Measurements from ENCODE around the gene OR11A1. TPM values are rescaled to one million over a fixed set of nuclear protein-coding genes. Genes with fewer than 3 reads are reported as not detected.
"Not testable (repeated sequence)": the region's sequence is repeated elsewhere in the genome, so short reads cannot be mapped to it uniquely, and the experiment has no call there.

Gene OR11A1
- total RNA-seq, 4 donors from 2014 or later = not detected

DNA sequence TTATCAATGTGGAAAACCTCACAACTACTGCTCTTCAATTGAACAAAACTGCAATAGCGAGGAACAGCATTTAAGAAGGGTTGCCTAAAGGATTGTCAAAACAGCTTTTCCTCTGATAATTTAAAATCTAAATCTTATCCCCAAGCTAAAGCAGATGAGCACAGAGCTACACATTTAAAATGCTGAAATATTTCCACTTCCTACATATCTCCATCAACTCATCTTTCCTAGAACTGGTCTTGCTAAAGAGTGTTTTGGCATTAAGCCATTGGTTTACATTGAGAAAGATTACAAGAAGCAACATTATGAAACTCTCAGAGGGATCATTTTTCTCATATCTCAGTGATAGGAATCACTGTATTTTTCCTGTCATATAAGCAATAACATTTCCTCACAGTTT is 14.2 kb downstream of the OR11A1 start:
- TF ChIP-seq, protein P1, sequence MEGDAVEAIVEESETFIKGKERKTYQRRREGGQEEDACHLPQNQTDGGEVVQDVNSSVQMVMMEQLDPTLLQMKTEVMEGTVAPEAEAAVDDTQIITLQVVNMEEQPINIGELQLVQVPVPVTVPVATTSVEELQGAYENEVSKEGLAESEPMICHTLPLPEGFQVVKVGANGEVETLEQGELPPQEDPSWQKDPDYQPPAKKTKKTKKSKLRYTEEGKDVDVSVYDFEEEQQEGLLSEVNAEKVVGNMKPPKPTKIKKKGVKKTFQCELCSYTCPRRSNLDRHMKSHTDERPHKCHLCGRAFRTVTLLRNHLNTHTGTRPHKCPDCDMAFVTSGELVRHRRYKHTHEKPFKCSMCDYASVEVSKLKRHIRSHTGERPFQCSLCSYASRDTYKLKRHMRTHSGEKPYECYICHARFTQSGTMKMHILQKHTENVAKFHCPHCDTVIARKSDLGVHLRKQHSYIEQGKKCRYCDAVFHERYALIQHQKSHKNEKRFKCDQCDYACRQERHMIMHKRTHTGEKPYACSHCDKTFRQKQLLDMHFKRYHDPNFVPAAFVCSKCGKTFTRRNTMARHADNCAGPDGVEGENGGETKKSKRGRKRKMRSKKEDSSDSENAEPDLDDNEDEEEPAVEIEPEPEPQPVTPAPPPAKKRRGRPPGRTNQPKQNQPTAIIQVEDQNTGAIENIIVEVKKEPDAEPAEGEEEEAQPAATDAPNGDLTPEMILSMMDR (IDR thresholded peaks at IDR 0.05) = no peak
- no peak for TF ChIP-seq POLR2A (IDR thresholded peaks at IDR 0.05)
- intact Hi-C loops (cut with DNase I; ENCODE audit: low total_unique reads) = no loop called here
- H3K27ac ChIP-seq = no peak overlapping the region
- H3K9me3 ChIP-seq = no peaks in the 10 kb centered on the region
- no peaks in the 10 kb centered on the region for H3K27me3 ChIP-seq
- DNase-seq = no peak
- H3K36me3 ChIP-seq = no peaks in the 10 kb centered on the region
- H3K4me1 ChIP-seq = no peaks in the 10 kb centered on the region
- no peak overlapping the region for H3K4me3 ChIP-seq

DNA sequence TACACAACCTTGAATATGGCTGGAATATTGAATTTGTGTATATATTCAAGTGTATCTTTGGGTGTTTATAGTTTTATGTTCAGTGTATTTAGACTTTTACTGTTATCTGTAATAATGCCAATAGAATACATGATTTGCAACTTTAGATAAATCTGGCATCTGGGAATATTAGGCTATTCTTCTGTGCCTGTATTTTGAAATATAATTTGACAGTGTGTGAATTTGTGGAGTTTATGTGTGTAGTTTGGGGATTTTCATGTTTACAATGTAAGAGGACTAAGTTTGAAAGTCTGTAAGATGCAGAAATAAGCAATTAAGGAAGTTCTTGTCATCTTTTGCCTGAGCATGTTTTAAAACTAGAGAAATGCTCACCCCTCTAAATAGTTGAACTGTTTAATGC is 17.9 kb downstream of the OR11A1 start, which contains the start of gene OR10C1:
OR10C1 (plus strand) TSS at position 301 of the 400 bp plus-strand sequence. CDS start 710 bp downstream, outside the sequence.
- Histone ChIP-seq H3K4me1 (no peaks in the 10 kb centered on the region), H3K27me3 (peaks cover 0 to 3% of the 10 kb centered on the region in 2 donors), H3K4me3 (no peak within 1 kb of the TSS), H3K27ac (no peak within 1 kb of the TSS), H3K9me3 (no peaks in the 10 kb centered on the region), H3K36me3 (no peaks in the 10 kb centered on the region)
- TF ChIP-seq, protein P1 (IDR thresholded peaks at IDR 0.05) = no peak
- no peak for TF ChIP-seq POLR2A (IDR thresholded peaks at IDR 0.05)
- DNase-seq = no peak
- intact Hi-C loops (cut with DNase I; ENCODE audit: low total_unique reads) = no loop called here

DNA sequence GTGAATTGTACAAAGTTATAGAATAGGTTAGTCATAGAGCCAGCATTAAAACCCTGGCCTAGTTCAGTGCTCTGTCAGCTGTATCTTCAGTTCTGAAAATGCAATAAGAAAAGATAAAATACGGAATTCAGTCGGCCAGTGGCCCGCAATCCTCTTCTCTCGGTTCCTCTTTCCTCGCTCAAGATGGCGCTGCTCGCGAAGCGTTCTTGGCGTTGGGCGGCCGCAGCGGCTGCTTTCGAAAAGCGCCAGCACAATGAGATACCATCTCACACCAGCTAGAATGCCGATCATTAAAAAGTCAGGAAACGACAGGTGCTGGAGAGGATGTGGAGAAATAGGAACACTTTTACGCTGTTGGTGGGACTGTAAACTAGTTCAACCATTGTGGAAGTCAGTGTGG is 20.1 kb downstream of the OR11A1 start:
- H3K27ac ChIP-seq; H3K4me1 ChIP-seq; H3K4me3 ChIP-seq; intact Hi-C loops (cut with DNase I; ENCODE audit: low total_unique reads); H3K27me3 ChIP-seq; DNase-seq; H3K36me3 ChIP-seq; H3K9me3 ChIP-seq: not testable (repeated sequence)

DNA sequence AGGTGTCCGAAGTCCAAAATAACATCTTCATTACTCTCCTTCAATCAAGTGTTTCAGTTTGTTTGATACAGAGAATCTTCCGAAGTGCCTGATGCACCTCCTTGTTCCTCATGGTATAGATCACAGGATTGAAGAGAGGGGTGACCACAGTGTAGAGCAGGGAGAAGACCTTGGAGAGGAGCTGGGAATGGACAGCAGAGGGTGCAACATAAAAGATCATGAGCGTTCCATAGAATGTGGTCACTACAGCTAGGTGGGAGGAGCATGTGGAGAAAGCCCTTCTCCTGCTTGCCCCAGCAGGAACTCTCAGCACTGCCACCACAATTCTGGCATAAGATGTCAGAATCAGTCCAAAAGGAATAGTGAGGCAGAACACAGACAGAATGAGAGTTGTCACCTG is 30.2 kb downstream of the OR11A1 start:
- Histone ChIP-seq H3K4me1 (no peaks in the 10 kb centered on the region), H3K27ac (no peak overlapping the region), H3K4me3 (no peak overlapping the region), H3K9me3 (no peaks in the 10 kb centered on the region), H3K27me3 (no peaks in the 10 kb centered on the region), H3K36me3 (no peaks in the 10 kb centered on the region)
- intact Hi-C loops (cut with DNase I; ENCODE audit: low total_unique reads) = no loop called here
- TF ChIP-seq, protein P1 (IDR thresholded peaks at IDR 0.05) = no peak
- TF ChIP-seq POLR2A (IDR thresholded peaks at IDR 0.05) = no peak
- DNase-seq = no peak

DNA sequence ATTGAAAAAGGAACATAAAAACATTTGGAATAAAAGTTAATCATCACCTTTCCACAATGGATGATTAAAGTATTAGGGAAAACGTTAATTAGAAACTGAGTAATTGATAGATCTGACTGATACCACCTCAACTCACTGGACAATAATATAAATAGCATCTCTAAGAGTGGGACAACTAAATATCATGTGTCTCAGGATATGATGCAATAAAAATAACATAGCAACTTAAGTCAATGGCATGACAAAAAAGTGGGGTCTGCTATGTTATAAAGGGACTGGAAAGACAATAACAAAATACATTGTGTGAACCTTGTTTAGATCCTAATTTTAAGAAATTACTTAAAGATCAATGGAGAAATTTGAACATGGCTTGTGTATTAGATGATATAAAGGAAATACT is 31.8 kb downstream of the OR11A1 start:
- Histone ChIP-seq H3K27ac (no peak overlapping the region), H3K9me3 (no peaks in the 10 kb centered on the region), H3K36me3 (no peaks in the 10 kb centered on the region), H3K27me3 (no peaks in the 10 kb centered on the region), H3K4me1 (no peaks in the 10 kb centered on the region), H3K4me3 (no peak overlapping the region)
- TF ChIP-seq, protein P1 (IDR thresholded peaks at IDR 0.05) = no peak
- no peak for TF ChIP-seq POLR2A (IDR thresholded peaks at IDR 0.05)
- DNase-seq = no peak
- intact Hi-C loops (cut with DNase I; ENCODE audit: low total_unique reads) = no loop called here

DNA sequence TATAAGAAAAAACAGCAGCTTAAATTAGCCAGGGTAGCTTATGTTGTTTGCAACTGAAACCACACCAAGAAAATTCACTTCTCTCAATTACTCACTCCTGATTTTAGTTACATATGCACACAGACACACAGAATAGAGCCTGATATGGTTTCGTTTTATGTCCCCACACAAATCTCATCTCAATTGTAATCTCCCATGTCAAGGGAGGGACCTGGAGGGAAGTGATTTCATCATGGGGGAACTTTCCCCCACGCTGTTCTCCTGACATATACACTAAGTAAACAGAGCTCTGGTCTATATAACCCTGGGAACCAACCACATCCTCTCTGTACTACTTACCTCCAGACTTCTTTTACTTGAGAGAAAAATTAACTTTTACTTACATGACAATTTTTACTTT is 32.3 kb downstream of the OR11A1 start:
- no peaks in the 10 kb centered on the region for H3K27me3 ChIP-seq
- no peak overlapping the region for H3K4me3 ChIP-seq
- H3K36me3 ChIP-seq = no peaks in the 10 kb centered on the region
- no peak for DNase-seq
- no peaks in the 10 kb centered on the region for H3K9me3 ChIP-seq
- H3K4me1 ChIP-seq = no peaks in the 10 kb centered on the region
- intact Hi-C loops (cut with DNase I; ENCODE audit: low total_unique reads) = no loop called here
- no peak overlapping the region for H3K27ac ChIP-seq
- TF ChIP-seq POLR2A (IDR thresholded peaks at IDR 0.05) = no peak
- TF ChIP-seq, protein P1 (IDR thresholded peaks at IDR 0.05) = no peak
